Measurements from ENCODE around the gene CRYGD.
"Not testable (repeated sequence)": the region's sequence is repeated elsewhere in the genome, so short reads cannot be mapped to it uniquely, and the experiment has no call there.

The CRYGD gene

DNA sequence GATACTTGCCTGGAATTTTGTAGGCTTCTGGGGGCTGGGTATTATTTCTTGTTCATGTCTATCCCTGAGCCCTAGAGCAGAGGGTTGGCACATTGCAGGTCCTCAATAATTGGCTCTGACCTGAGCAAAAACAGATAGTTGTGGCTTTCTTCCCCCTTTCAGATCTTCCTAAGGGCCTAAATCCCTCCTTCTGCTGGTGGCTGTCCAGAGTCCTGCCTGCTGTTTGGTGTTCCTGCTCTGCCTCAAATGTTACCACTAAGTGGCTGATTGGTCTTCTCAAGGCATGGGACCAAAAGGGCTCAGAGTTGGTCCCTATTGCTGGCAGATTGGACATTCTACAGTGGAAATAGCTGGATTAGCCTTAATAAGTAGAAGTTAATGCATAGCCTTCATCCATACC lies 22.7 kb upstream of the CRYGD start:
- Histone ChIP-seq H3K9me3 (ENCODE audit: control insufficient read depth, low read length) (no peaks in the 10 kb centered on the region), H3K4me1 (ENCODE audit: control insufficient read depth, insufficient read depth, low read length) (no peaks in the 10 kb centered on the region), H3K27me3 (ENCODE audit: control insufficient read depth, insufficient read depth, low read length, poor library complexity, severe bottlenecking) (no peaks in the 10 kb centered on the region), H3K27ac (ENCODE audit: insufficient read depth, low read depth, low read length, poor library complexity, severe bottlenecking) (no peak overlapping the region), H3K4me3 (ENCODE audit: insufficient read depth, low read depth, low read length) (no peak overlapping the region), H3K36me3 (ENCODE audit: control insufficient read depth, insufficient read depth, low read length) (no peaks in the 10 kb centered on the region)

DNA sequence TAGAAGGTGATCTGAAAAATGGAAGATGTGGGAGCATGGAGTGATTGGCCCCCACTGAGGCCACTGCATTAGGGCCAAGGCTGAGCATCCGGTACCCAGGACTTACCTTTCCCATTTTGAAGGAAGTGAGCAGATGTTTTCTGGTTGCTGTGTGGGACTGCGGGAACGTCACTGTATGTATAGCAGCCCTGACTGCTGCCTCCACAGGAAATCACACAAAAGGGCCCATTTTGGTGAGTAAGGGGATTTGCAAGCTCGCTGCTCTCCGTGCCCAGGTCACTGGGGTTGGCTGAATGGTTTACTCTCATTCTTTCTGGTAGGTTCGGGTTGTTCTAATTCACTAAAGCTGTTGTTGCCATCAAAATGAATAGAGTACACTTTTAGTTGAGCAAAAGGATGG lies 21.7 kb upstream of the CRYGD start, which contains the start of gene CRYGB:
Gene CRYGB, minus strand, starts transcription at position 153 of the 400 bp plus-strand sequence. Its CDS starts 38 bp downstream, at position 115.
- no peaks in the 10 kb centered on the region for H3K27me3 ChIP-seq (ENCODE audit: control insufficient read depth, insufficient read depth, low read length, poor library complexity, severe bottlenecking)
- no peaks in the 10 kb centered on the region for H3K4me1 ChIP-seq (ENCODE audit: control insufficient read depth, insufficient read depth, low read length)
- no peaks in the 10 kb centered on the region for H3K9me3 ChIP-seq (ENCODE audit: control insufficient read depth, low read length)
- 63 to 66% methylated on average over 6 of the region's 6 CpGs for WGBS, 2 experiments
- no peaks in the 10 kb centered on the region for H3K36me3 ChIP-seq (ENCODE audit: control insufficient read depth, insufficient read depth, low read length)
- no peak within 1 kb of the TSS for H3K27ac ChIP-seq (ENCODE audit: insufficient read depth, low read depth, low read length, poor library complexity, severe bottlenecking)
- no peak within 1 kb of the TSS for H3K4me3 ChIP-seq (ENCODE audit: insufficient read depth, low read depth, low read length)

DNA sequence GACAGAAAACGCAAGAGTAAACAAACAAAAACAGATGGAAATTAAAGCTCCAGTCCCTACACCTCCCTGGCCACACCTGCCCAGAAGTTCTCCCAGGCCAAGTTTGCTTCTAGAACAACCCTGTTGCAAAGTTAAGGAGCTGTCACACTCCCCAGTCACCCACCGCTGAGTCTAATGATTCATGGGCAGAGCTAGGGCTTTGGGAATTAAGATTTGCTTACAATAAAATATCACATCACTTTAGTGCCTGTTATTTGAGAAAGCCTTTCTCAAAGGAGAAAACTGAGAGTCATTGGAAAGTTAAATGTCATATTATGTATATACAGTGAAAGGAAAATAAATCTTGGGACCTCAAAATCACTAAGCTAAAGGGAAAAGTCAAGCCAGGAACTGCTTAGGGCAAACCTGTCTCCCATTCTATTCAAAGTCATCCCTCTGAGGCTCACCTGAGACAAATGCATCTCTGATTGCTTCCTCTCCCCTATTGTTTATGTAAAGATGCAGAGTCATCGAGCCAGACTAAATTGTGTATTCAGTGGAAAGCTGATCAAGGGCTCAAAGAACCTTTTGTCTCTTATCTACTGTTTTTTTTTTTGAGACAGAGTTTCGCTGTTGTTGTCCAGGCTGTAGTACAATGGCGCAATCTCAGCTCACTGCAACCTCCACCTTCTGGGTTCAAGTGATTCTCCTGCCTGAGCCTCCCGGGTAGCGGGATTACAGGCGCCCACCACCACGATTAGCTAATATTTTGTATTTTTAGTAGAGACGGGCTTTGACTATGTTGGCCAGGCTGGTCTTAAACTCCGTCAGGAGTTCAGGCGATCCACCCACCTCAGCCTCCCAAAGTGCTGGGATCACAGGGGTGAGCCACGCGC lies 18.8 kb upstream of the CRYGD start:
- no peak overlapping the region for H3K27ac ChIP-seq (ENCODE audit: insufficient read depth, low read depth, low read length, poor library complexity, severe bottlenecking)
- no peaks in the 10 kb centered on the region for H3K4me1 ChIP-seq (ENCODE audit: control insufficient read depth, insufficient read depth, low read length)
- WGBS, 2 experiments: 70 to 73% methylated on average over 11 to 12 of the region's 14 CpGs
- H3K9me3 ChIP-seq (ENCODE audit: control insufficient read depth, low read length): no peaks in the 10 kb centered on the region
- no peak overlapping the region for H3K4me3 ChIP-seq (ENCODE audit: insufficient read depth, low read depth, low read length)
- no peaks in the 10 kb centered on the region for H3K27me3 ChIP-seq (ENCODE audit: control insufficient read depth, insufficient read depth, low read length, poor library complexity, severe bottlenecking)
- H3K36me3 ChIP-seq (ENCODE audit: control insufficient read depth, insufficient read depth, low read length): no peaks in the 10 kb centered on the region

DNA sequence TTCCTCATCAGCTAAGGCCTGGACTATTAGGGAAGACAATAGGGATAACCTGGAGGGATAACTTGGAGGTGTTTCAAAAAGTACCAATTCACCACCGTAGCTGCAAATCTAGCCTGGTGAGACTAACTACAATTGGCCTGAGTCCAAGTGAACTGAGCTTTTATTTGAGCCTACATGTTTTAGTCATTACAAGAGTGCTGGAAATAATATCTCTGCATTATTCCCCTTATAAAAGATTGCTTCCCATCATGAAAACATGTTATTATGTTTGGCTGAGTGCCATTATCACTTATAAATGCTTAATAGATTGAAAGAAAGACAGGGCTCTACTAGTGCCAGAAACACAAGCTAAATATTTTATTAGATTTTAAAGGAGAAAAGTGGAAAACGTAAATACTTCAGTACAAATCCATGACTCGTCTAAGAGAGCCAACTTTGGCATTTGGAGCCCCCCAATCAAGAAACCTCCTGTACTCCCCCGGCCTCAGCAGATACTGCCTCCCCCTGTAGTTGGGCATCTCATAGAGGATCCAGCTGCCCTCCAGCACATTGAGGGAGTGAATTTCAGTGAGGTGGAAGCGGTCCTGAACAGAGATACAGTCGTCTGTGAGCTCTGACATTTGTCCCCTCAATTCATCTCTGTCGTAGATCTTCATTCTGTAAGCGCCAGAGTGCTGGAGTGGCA lies 18.1 kb upstream of the CRYGD start:
- Histone ChIP-seq H3K4me3 (ENCODE audit: insufficient read depth, low read depth, low read length) (no peak overlapping the region), H3K9me3 (ENCODE audit: control insufficient read depth, low read length) (no peaks in the 10 kb centered on the region), H3K4me1 (ENCODE audit: control insufficient read depth, insufficient read depth, low read length) (no peaks in the 10 kb centered on the region), H3K36me3 (ENCODE audit: control insufficient read depth, insufficient read depth, low read length) (no peaks in the 10 kb centered on the region), H3K27me3 (ENCODE audit: control insufficient read depth, insufficient read depth, low read length, poor library complexity, severe bottlenecking) (no peaks in the 10 kb centered on the region), H3K27ac (ENCODE audit: insufficient read depth, low read depth, low read length, poor library complexity, severe bottlenecking) (no peak overlapping the region)
- 91 to 93% methylated on average over 8 of the region's 8 CpGs for WGBS, 2 experiments

DNA sequence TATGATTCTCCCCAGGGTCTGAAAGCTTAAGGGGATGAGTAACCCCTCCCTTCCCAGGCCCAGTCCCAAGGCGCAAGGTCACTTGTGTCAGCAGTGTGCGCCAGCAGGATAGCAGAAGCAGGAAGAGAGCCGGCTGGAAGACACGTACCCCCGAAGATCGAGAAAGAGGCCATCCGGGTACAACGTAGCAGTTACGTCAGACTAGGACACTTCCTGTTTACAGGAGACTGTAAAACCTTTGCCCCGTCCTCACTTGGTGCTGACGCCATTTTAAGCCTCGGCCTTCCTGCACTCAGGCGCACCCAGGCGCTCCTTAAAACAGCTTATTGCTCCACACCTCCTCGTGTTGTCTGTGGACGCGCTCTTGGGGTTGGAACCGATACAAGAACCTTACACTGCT lies 15.1 kb upstream of the CRYGD start:
- H3K4me3 ChIP-seq (ENCODE audit: insufficient read depth, low read depth, low read length): no peak overlapping the region
- no peaks in the 10 kb centered on the region for H3K4me1 ChIP-seq (ENCODE audit: control insufficient read depth, insufficient read depth, low read length)
- no peaks in the 10 kb centered on the region for H3K27me3 ChIP-seq (ENCODE audit: control insufficient read depth, insufficient read depth, low read length, poor library complexity, severe bottlenecking)
- H3K9me3 ChIP-seq (ENCODE audit: control insufficient read depth, low read length): no peaks in the 10 kb centered on the region
- 89 to 90% methylated on average over 18 of the region's 18 CpGs for WGBS, 2 experiments
- H3K36me3 ChIP-seq (ENCODE audit: control insufficient read depth, insufficient read depth, low read length): no peaks in the 10 kb centered on the region
- H3K27ac ChIP-seq (ENCODE audit: insufficient read depth, low read depth, low read length, poor library complexity, severe bottlenecking): no peak overlapping the region

DNA sequence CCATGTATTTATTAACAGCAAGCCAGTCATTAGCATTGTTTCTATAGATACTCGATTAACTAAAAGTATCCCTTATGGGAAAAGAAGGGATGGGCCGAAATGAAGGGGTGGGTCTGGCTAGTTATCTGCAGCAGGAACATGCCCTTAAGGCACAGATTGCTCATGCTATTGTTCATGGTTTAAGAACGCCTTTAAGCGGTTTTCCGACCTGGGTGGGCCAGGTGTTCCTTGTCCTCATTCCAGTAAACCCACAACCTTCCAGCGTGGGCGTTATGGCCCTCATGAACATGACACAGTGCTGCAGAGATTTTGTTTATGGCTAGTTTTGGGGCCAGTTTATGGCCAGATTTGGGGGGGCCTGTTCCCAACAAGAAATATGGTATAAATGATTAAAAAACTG lies 14.0 kb upstream of the CRYGD start:
- not testable (repeated sequence) for H3K9me3 ChIP-seq (ENCODE audit: control insufficient read depth, low read length); H3K27me3 ChIP-seq (ENCODE audit: control insufficient read depth, insufficient read depth, low read length, poor library complexity, severe bottlenecking); H3K36me3 ChIP-seq (ENCODE audit: control insufficient read depth, insufficient read depth, low read length); H3K4me3 ChIP-seq (ENCODE audit: insufficient read depth, low read depth, low read length); H3K27ac ChIP-seq (ENCODE audit: insufficient read depth, low read depth, low read length, poor library complexity, severe bottlenecking); H3K4me1 ChIP-seq (ENCODE audit: control insufficient read depth, insufficient read depth, low read length)
- 96 to 98% methylated on average over 7 of the region's 7 CpGs for WGBS, 2 experiments

DNA sequence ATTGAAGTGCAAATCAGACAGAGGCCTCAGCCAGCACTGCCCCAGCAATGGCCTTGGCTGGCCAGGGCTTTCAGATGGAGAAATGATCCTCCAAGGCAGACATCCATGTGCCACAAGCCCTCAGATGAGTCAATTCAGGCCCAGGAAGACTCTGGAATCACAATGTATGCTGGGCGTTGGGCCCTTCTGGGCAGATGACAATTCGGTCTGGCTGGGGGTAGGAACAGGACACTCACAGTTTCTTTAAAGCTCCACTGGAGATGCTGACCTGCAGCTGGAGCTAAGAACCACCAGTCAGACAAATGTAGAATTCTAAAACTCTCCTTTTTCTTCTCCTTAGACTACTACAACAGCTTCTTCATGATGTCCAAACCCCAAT lies 12.4 kb upstream of the CRYGD start:
- Histone ChIP-seq H3K27me3 (ENCODE audit: control insufficient read depth, insufficient read depth, low read length, poor library complexity, severe bottlenecking) (no peaks in the 10 kb centered on the region), H3K9me3 (ENCODE audit: control insufficient read depth, low read length) (no peaks in the 10 kb centered on the region), H3K27ac (ENCODE audit: insufficient read depth, low read depth, low read length, poor library complexity, severe bottlenecking) (no peak overlapping the region), H3K4me1 (ENCODE audit: control insufficient read depth, insufficient read depth, low read length) (no peaks in the 10 kb centered on the region), H3K4me3 (ENCODE audit: insufficient read depth, low read depth, low read length) (no peak overlapping the region), H3K36me3 (ENCODE audit: control insufficient read depth, insufficient read depth, low read length) (no peaks in the 10 kb centered on the region)
- 91 to 94% methylated on average over 2 of the region's 2 CpGs for WGBS, 2 experiments

DNA sequence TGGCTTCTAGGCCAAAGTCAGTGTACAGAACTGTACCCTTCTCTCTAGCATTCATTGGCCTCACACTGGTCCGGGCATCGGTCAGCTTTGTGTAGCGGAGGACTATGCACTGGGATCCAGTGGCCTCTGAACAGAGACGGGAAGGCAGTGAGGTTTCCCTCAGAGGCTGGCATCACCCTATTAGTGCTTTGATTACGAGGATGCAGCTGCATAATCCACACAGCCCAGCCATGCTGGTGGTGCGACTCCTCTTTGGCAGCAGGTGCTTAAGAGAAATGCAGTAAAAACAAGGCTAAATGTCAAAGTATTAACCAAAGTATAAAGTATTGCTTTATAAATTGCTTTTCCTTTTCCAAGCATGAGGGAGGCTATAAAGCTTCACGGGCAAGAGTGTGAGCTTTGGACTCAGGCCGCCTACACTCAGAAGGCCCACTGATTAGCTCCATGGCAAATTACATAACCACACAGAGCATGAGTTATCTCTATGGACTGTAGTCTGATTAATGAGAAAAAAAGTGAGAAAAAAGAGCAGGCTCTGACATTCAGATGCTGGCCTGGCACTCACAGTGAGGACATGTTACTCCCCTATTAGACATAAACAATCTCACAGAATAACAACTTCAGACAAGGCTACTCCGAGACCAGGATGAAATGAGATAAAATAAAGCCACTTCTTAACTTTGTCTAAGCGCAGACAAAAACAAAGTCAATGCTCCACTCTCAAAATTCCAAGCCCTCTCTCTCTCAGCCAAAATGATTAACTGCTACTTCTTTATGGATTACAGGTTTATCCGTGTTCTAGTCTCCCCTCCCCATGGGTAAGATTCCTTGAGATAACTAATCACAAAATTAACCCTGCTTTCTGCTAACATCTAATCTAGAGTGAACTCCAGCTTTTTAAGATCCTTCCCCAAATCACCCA lies 11.7 kb upstream of the CRYGD start:
- Histone ChIP-seq H3K27ac (ENCODE audit: insufficient read depth, low read depth, low read length, poor library complexity, severe bottlenecking) (no peak overlapping the region), H3K4me3 (ENCODE audit: insufficient read depth, low read depth, low read length) (no peak overlapping the region)
- 94 to 95% methylated on average over 11 of the region's 11 CpGs for WGBS, 2 experiments

DNA sequence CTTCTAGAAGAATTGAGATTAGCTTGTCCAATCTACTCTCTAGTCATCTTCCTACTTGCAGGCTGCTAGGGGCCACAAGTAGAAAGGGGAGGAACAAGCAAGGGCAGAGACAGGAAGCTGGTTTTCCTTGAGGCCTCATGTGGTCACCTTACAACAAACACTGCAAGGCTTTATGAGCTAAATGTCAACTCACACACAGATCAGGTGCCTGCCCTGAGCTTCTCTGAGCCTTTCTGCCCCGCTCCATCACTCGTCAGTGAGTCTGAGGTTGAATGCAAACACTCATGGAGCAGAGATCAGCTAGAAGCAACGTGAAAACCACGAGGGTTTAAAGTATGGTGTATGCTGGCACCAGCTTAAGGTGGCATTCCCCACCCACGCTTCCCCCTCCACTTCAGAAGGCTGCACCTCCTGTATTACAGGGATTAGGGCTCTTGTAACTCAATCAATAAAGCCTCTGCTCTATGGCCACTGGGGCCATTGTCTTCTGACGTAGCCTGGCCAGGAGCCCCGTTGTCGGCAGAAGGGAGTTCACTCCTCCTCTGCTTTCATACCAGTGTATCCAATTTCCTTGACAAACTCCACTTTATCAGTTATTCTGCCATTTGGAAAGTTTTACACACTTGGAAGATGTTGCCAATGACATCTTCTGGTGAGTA lies 10.7 kb upstream of the CRYGD start:
- no peak overlapping the region for H3K4me3 ChIP-seq (ENCODE audit: insufficient read depth, low read depth, low read length)
- H3K36me3 ChIP-seq (ENCODE audit: control insufficient read depth, insufficient read depth, low read length): no peaks in the 10 kb centered on the region
- no peaks in the 10 kb centered on the region for H3K27me3 ChIP-seq (ENCODE audit: control insufficient read depth, insufficient read depth, low read length, poor library complexity, severe bottlenecking)
- 62 to 63% methylated on average over 7 of the region's 8 CpGs for WGBS, 2 experiments
- no peak overlapping the region for H3K27ac ChIP-seq (ENCODE audit: insufficient read depth, low read depth, low read length, poor library complexity, severe bottlenecking)
- H3K4me1 ChIP-seq (ENCODE audit: control insufficient read depth, insufficient read depth, low read length): no peaks in the 10 kb centered on the region
- no peaks in the 10 kb centered on the region for H3K9me3 ChIP-seq (ENCODE audit: control insufficient read depth, low read length)

More for the DNA sequence above, 11.7 kb upstream of the CRYGD start:
- Histone ChIP-seq H3K36me3 (ENCODE audit: control insufficient read depth, insufficient read depth, low read length) (no peaks in the 10 kb centered on the region), H3K27me3 (ENCODE audit: control insufficient read depth, insufficient read depth, low read length, poor library complexity, severe bottlenecking) (no peaks in the 10 kb centered on the region), H3K4me1 (ENCODE audit: control insufficient read depth, insufficient read depth, low read length) (no peaks in the 10 kb centered on the region), H3K9me3 (ENCODE audit: control insufficient read depth, low read length) (no peaks in the 10 kb centered on the region)

Measured in ectodermal cell (in vitro differentiated cells).